ENCODE data around the gene SH3PXD2A. TPM values are rescaled to one million over a fixed set of nuclear protein-coding genes. Genes with fewer than 3 reads are reported as not detected.

The SH3PXD2A gene
- total RNA-seq, 1 experiment from 2014 or later, result 4.5 TPM

DNA sequence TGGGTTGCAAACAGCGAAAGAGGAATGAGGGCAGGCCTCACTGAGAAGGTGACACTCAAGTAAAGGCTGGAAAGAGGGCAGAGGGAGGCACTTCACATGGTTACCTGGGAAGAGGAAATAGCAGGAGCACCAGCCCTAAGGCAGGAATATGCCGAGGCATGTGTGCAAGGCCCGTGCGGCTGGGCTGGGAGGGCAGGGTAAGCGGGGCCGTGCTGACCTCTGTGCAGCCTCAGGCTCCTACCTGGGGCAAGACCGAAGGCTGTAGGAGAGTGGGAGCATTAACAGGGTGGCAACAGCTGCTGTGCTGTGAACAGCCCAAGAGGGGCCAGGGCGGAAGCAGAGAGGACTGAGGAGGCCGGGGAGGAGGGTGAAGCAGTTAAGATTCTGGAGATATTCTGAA, 24.0 kb upstream of the SH3PXD2A start:
- H3K9me3 Mint-ChIP-seq, result no peaks in the 10 kb centered on the region
- no peak overlapping the region for H2BK12ac ChIP-seq (ENCODE audit: insufficient read length, low read depth, low read length)
- H3K18ac ChIP-seq (ENCODE audit: insufficient read length, low read depth, low read length), result no peak overlapping the region
- no peak overlapping the region for H2BK120ac ChIP-seq (ENCODE audit: low read depth, low read length, poor library complexity, severe bottlenecking)
- H3K4me1 ChIP-seq (ENCODE audit: insufficient read depth, low read length), result no peaks in the 10 kb centered on the region
- no peaks in the 10 kb centered on the region for H3K27me3 ChIP-seq (ENCODE audit: insufficient read depth, low read length)
- no peak overlapping the region for H2AFZ ChIP-seq (ENCODE audit: low read length)
- H3K14ac ChIP-seq (ENCODE audit: insufficient read depth, low read length), result no peak overlapping the region
- H4K91ac ChIP-seq (ENCODE audit: insufficient read length, low read depth, low read length), result no peak overlapping the region
- TF ChIP-seq, protein P1, sequence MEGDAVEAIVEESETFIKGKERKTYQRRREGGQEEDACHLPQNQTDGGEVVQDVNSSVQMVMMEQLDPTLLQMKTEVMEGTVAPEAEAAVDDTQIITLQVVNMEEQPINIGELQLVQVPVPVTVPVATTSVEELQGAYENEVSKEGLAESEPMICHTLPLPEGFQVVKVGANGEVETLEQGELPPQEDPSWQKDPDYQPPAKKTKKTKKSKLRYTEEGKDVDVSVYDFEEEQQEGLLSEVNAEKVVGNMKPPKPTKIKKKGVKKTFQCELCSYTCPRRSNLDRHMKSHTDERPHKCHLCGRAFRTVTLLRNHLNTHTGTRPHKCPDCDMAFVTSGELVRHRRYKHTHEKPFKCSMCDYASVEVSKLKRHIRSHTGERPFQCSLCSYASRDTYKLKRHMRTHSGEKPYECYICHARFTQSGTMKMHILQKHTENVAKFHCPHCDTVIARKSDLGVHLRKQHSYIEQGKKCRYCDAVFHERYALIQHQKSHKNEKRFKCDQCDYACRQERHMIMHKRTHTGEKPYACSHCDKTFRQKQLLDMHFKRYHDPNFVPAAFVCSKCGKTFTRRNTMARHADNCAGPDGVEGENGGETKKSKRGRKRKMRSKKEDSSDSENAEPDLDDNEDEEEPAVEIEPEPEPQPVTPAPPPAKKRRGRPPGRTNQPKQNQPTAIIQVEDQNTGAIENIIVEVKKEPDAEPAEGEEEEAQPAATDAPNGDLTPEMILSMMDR (conservative IDR thresholded peaks at IDR 0.05), result no peak
- H3T11ph ChIP-seq (ENCODE audit: low read length), result no peak overlapping the region
- peaks cover 0 to 9% (median 8%) of the 10 kb centered on the region in 3 experiments; a peak in 4 of 7 replicates for H3K36me3 Mint-ChIP-seq (ENCODE audit: insufficient read depth in 1 of 3, low read depth in 3 of 3)
- DNase-seq, result no peak
- H2BK5ac ChIP-seq (ENCODE audit: insufficient read length, low read length), result no peak overlapping the region
- H3K4me2 ChIP-seq (ENCODE audit: insufficient read depth, insufficient read length, low read length), result no peak overlapping the region
- H3K4ac ChIP-seq (ENCODE audit: low read depth, low read length), result no peak overlapping the region
- H3K27ac ChIP-seq (ENCODE audit: insufficient read length, low read depth, low read length), result no peak overlapping the region
- no peaks in the 10 kb centered on the region for H3K9me3 ChIP-seq (ENCODE audit: control insufficient read depth, low read depth, low read length)
- H2AK5ac ChIP-seq (ENCODE audit: insufficient read length, low read length), result no peak overlapping the region
- H3K4me3 Mint-ChIP-seq, result no peak overlapping the region
- no peak overlapping the region for H4K5ac ChIP-seq (ENCODE audit: insufficient read length, low read depth, low read length)
- H4K20me1 ChIP-seq (ENCODE audit: control insufficient read depth, insufficient read depth, insufficient read length), result no peaks in the 10 kb centered on the region
- no peaks in the 10 kb centered on the region for H3K23me2 ChIP-seq (ENCODE audit: insufficient read length, low read depth, low read length, poor library complexity, severe bottlenecking)
- no peak overlapping the region for H3K56ac ChIP-seq (ENCODE audit: insufficient read length, low read depth, low read length)
- H3K4me1 Mint-ChIP-seq, result peaks cover 0 to 7% of the 10 kb centered on the region in 2 experiments; a peak in 2 of 4 replicates
- H3K79me2 ChIP-seq (ENCODE audit: insufficient read depth, low read length), result no peaks in the 10 kb centered on the region
- peak overlapping the region in 1 of 3 experiments; percentile 42; a peak in 3 of 7 replicates for H3K27ac Mint-ChIP-seq
- no peak overlapping the region for H2BK15ac ChIP-seq (ENCODE audit: low read depth, low read length)
- no CpG with 5 or more reads among the region's 9 CpGs for WGBS (ENCODE audit: extremely low coverage, insufficient read length, low lambda C conversion rate)
- H3K9ac ChIP-seq (ENCODE audit: extremely low read depth, insufficient read length, low read length), result no peak overlapping the region
- H4K8ac ChIP-seq (replicated peaks; ENCODE audit: insufficient read length, low read depth, low read length), result no peak overlapping the region
- H3K79me1 ChIP-seq (ENCODE audit: insufficient read depth, low read depth, low read length, poor library complexity, severe bottlenecking), result no peaks in the 10 kb centered on the region
- H3K23ac ChIP-seq (ENCODE audit: insufficient read length, low read depth, low read length), result no peak overlapping the region
- no peaks in the 10 kb centered on the region for H3K27me3 Mint-ChIP-seq (ENCODE audit: low read depth)
- H2BK20ac ChIP-seq (ENCODE audit: low read depth, low read length, poor library complexity, severe bottlenecking), result no peak overlapping the region

All from H9 (cell line).